GM23248 (cell line): ENCODE measurements around the gene SLC8A1.

Experiments
- EZH2 ChIP-seq: fragments of 200-600 bp; sonication (generic); IDR thresholded peaks from 2 replicates; pipeline ENCODE4 v1.6.1; 2018; ENCODE audit warnings: antibody characterized with exemption, mild to moderate bottlenecking; ENCODE audit not compliant: insufficient read depth, poor library complexity, severe bottlenecking
- EZH2phosphoT487 ChIP-seq: fragments of 200-600 bp; sonication (generic); IDR thresholded peaks from 2 replicates; pipeline ENCODE4 v1.6.1; 2018; ENCODE audit warnings: antibody characterized with exemption, moderate library complexity, mild to moderate bottlenecking, low read depth; ENCODE audit not compliant: insufficient read depth

GRCh38 chr2:40324656-40325055, 127.2 kb downstream of the SLC8A1 start:
- no peak for TF ChIP-seq EZH2phosphoT487
- no peak for TF ChIP-seq EZH2
